Nucleus accumbens (tissue), 56 donors: ENCODE data around the gene TMEM87A.
A peak's percentile ranks its signal among the peaks of the same experiment; 100 is the strongest.
"Not testable (repeated sequence)": the region's sequence is repeated elsewhere in the genome, so short reads cannot be mapped to it uniquely, and the experiment has no call there.

ENCODE experiments used
- DNase-seq, 56 donors: peaks; one replicate each; lab custom pipeline; 2025; lab: John Stamatoyannopoulos, UW

TMEM87A gene, protein sequence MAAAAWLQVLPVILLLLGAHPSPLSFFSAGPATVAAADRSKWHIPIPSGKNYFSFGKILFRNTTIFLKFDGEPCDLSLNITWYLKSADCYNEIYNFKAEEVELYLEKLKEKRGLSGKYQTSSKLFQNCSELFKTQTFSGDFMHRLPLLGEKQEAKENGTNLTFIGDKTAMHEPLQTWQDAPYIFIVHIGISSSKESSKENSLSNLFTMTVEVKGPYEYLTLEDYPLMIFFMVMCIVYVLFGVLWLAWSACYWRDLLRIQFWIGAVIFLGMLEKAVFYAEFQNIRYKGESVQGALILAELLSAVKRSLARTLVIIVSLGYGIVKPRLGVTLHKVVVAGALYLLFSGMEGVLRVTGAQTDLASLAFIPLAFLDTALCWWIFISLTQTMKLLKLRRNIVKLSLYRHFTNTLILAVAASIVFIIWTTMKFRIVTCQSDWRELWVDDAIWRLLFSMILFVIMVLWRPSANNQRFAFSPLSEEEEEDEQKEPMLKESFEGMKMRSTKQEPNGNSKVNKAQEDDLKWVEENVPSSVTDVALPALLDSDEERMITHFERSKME

GRCh38 chr15:42272939-42273899 is at the start of gene TMEM87A, which contains the start of gene GANC:
TSS of gene TMEM87A (minus strand) at chr15:42273433. CDS start at chr15:42273398, 35 bp downstream.
TSS of gene GANC (plus strand) at chr15:42273201. CDS start at chr15:42274482, 1,281 bp downstream.
- DNase-seq = peak; percentile 78 to 99 (median 97)

- DNase-seq = no peak
These were observed 46.0 kb upstream of the TMEM87A start for GRCh38 chr15:42319206-42319605.

DNA sequence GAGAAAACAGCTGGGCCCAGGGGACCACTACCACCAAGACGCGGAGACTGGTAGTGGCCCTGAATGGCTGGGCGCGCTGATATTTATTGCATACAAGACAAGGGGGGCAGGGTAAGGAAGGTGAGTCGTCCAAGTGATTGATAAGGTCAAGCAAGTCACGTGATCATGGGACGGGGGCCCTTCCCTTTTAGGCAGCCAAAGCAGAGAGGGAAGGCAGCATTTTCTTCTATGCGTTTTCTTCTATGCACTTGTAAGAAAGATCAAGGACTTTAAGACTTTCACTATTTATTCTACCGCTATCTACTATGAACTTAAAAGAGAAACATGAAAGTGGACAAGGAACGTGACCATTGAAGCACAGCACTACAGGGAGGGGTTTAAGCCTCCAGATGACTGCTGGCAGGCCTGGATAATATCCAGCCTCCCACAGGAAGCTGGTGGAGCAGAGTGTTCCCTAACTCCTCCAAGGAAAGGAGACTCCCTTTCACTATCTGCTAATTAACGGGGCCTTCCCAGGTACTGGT is 43.1 kb upstream of the TMEM87A start:
- not testable (repeated sequence) for DNase-seq

DNA sequence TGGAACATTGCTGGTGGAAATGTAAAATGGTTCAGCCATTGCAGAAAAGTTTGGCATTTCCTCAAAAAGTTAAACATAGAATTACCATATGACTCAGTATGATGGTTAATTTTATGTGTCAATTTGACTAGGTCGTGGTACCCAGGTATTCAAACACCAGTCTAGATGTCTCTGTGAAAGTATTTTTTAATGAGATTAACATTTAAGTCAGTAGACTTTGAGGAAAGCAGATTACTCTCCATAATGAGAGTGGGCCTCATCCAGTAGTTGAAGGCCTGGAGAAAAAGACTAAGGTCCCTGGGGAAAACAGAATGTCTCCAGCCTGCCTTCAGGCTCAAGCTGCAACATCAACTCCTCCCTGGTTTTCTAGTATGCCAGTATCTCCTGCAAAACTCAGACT is 42.3 kb upstream of the TMEM87A start:
- DNase-seq = no peak

GRCh38 chr15:42314818-42315217 is 41.6 kb upstream of the TMEM87A start:
- no peak for DNase-seq

DNA sequence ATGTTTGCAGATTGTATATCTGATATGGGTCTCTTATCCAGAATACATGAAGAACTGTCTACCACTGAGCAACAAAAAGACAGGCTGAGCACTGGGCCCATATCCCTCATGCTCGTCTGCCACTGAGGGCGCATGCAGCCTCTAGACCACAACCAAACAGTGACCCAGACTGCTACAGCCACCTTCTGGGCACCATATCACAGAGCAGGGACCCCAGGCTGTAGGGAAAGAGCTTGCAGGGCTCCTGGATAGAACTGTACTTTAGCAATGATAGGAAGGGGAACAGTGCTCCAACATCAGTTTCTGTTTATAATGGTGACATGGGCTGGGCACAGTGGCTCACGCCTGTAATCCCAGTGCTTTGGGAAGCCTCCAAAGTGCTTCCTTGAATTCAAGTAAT is 40.2 kb upstream of the TMEM87A start:
- DNase-seq = no peak

GRCh38 chr15:42306681-42307080 is 33.4 kb upstream of the TMEM87A start:
- DNase-seq = no peak

- DNase-seq = not testable (repeated sequence)
These were observed 27.8 kb upstream of the TMEM87A start for GRCh38 chr15:42301004-42301403.

- no peak for DNase-seq
These were observed 15.9 kb upstream of the TMEM87A start for GRCh38 chr15:42289166-42289565.

DNA sequence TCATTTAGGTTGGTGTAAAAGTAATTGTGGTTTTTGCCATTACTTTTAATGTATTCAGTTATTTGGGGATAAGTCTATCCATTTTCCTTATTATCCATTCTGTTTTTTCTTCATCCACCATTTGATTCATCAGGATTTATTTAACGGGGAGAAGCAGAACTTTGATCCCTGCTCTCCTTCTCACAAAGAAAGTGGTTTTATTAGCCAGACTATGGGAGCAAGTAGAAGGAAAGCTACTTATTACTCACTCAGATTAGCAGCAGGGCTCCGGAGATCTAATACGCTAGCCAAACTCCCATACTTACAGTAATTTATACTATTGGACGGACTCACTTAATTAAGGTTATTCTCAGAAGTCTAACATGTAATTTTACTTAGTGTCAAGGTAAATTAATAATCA is 14.7 kb upstream of the TMEM87A start:
- DNase-seq = no peak

DNA sequence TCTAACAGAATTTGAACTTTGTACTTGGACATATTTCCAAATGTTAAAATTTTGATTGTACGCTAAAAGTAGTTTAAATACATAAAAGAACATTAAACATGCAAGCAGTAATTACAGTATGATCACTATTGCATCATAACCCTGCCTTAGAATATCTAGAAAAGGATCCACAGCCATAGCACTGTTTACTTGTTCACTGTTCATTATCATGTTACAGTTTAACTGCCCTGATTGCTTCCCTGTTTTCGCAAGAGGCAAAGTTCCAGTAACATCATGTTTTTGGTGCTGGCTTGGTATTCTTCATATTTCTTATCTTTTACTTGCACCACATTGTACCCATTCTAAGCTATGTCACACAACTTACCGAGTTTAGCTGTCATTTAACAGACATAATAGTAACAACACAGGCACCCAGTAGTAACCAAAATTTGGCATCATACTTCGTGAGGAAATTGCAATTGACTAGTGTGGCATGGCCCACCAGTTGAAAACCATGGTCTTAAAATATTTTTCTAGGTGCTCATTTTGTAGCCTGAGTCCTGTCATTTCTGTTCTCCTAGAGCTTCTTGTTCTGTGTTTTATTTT is 13.3 kb upstream of the TMEM87A start:
- no peak for DNase-seq

DNA sequence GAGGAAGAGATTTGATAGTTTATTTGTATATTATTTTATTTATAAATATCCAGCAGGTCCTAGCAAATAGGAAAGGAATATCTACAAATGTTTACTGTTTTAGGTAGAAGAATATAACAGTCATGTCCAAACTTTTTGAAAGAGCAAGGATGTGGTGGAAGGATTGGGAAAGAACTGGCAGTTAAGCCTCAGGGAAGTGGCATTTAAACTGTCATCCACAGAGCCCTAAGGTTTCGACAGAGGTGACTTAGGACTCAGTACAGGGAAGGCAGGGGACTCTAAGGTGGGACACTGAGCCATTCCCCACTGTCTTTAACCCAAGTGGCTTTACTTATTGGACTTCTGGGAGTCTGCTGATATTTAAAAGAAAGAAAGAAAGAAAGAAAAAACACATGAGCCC is 11.8 kb upstream of the TMEM87A start:
- no peak for DNase-seq

GRCh38 chr15:42284551-42284950 is 11.3 kb upstream of the TMEM87A start:
- no peak for DNase-seq

DNA sequence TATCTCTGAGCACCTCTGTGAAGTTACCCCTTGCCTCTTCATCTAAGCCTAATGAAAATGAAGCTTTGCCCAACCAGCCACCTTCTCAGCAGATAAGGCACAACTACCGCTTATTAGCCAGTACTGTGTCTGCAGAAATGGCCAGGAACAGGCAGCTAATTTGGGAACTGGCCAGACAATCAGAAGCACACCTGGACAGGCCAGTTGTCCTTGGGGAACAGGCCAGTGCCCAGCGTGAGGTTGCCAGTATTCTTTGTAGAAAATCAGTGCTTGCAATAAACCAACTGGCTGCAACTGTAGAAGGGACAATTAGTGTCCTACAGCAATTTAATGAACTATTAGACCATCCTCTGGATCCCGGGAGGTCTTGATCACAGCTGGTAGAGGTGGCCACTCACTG is 10.4 kb upstream of the TMEM87A start:
- DNase-seq = no peak

- no peak for DNase-seq
These were observed 9.7 kb upstream of the TMEM87A start for GRCh38 chr15:42282926-42283325.

DNA sequence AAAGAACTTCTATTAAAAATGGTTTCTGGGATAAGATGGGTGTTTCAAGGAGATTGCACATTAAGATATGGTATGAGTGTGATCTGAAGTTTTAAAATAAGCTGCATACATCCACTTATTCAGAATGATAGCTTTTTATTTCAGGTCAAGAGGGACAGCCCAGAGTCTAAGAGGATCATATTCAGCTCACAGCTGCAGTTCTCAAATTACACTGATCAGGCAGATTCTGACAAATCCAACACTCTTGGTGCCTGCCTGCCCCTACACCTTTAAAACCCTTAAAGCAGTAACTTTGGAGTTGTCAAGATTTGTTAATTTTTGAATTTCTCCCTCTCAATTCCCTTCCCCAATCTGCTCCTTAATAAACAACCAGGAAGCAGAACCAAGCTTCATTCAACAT is 9.1 kb upstream of the TMEM87A start:
- no peak for DNase-seq

DNA sequence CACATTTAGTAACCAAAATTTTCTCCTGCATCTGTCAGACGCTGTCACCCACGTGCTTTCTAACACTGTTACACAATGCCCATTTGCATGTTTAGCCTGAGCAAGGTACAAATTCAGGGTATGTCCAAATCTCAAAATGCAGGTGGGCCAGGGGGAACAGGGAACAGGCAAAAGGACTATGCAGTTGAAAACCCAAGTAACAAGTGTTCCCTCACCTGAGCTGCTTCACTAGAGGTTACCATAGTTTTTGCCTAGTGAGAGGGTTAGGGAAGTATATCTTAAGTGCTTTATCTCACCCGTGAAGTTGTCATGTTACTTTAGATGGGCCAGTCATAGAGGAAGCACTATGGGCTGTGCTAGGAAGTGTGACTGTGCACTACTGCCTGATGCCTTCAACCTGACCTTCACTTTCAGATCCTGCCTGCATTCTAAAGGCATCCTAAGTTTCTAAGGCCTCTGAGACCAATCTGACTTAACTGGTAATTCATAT is 6.0 kb upstream of the TMEM87A start:
- DNase-seq = no peak

GRCh38 chr15:42276762-42277161 is 3.5 kb upstream of the TMEM87A start:
- no peak for DNase-seq

DNA sequence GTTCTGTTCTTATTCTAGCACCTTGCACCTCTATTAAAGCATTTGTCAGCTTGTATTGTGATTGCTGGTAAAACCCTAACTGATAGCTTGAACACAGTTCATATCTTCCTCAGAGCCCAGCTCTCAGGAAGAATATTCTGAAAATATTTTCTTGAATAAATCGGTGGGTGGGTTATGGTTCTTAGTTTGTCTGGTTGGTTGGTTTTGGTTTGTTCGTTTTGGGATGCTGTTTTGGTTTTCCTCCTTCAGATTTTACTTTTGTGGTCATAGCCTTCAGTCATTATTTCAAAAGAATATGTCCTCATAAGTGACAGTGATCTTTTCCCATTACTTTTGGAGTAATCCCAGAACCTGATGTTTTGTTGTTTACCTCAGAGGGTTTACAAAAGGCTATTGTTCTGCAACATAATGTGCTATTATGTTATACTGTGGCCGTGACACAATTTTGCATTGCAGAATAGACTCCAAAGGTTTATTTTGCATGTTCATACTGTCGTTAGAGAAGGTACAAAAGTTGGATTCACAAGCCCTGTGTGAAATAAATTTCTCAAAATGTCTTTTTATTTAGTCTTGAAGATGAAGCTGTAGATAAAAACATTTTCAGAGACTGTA is 2.7 kb upstream of the TMEM87A start:
- DNase-seq = peak in 2 of 56 donors; percentile 3 to 8

- peak in 2 of 56 donors; percentile 6 to 16 for DNase-seq
These were observed 1.4 kb upstream of the TMEM87A start for GRCh38 chr15:42274702-42274989.
